HepG2 (cell line): ENCODE results near the gene KBTBD2. TPM values are rescaled to one million over a fixed set of nuclear protein-coding genes. Genes with fewer than 3 reads are reported as not detected.

ENCODE experiments used
- CCAR2 ChIP-seq: fragments of 200-400 bp; formaldehyde crosslinking; optimal IDR thresholded peaks from 2 replicates; pipeline ENCODE3; 2018; ENCODE audit warnings: low read depth, mild to moderate bottlenecking, low read length, moderate library complexity
- HDAC2 ChIP-seq: sonication (generic); formaldehyde crosslinking; IDR thresholded peaks from 2 replicates; pipeline ENCODE4 v1.4.0; 2020; ENCODE audit warnings: missing genetic modification reagents
- HDAC6 ChIP-seq: fragments of 200-600 bp; sonication (generic); IDR thresholded peaks from 2 replicates; pipeline ENCODE4 v1.7.0; 2017; ENCODE audit warnings: mild to moderate bottlenecking, antibody characterized with exemption, low read length, low read depth
- MAFG ChIP-seq: sonication (generic); formaldehyde crosslinking; IDR thresholded peaks from 2 replicates; pipeline ENCODE4 v1.5.1; 2020; ENCODE audit warnings: mild to moderate bottlenecking, missing genetic modification reagents
- MYNN ChIP-seq: sonication (generic); formaldehyde crosslinking; IDR thresholded peaks from 2 replicates; pipeline ENCODE4 v1.4.0; 2020; ENCODE audit warnings: mild to moderate bottlenecking, low read depth, missing genetic modification reagents
- SRSF9 ChIP-seq: fragments of 200-400 bp; formaldehyde crosslinking; IDR thresholded peaks from 2 replicates; pipeline ENCODE4 v1.6.1; 2018; ENCODE audit warnings: borderline replicate concordance, mild to moderate bottlenecking, low read depth, low read length; ENCODE audit not compliant: insufficient read depth, poor library complexity, severe bottlenecking
- ZFP62 ChIP-seq: sonication (generic); formaldehyde crosslinking; IDR thresholded peaks from 2 replicates; pipeline ENCODE4 v1.4.0; 2020; ENCODE audit warnings: missing genetic modification reagents
- ZNF354B ChIP-seq: sonication (generic); formaldehyde crosslinking; IDR thresholded peaks from 2 replicates; pipeline ENCODE4 v1.8.0; 2022; ENCODE audit warnings: mild to moderate bottlenecking, missing genetic modification reagents
- ZNF549 ChIP-seq: sonication (generic); formaldehyde crosslinking; IDR thresholded peaks from 2 replicates; pipeline ENCODE4 v1.5.0; 2020; ENCODE audit warnings: missing genetic modification reagents
- polyA plus RNA-seq, 8 experiments: library from polyadenylated mRNA; depleted of rRNA in 3 of 8; stranded (reverse) in 7 of 8; unstranded in 1 of 8; fragments of >200 nt; fragmentation: Illumina TruSeq in 4 of 8; extraction: Trizol in 4 of 8; gene quantifications; 2 replicates each; pipeline versions ENCODE4 v1.2.1 to v1.2.3, GENCODE V29; 2011 to 2016; ENCODE audit warnings: low read depth in 4 of 8, missing spikeins in 1 of 8, mixed read lengths in 1 of 8; ENCODE audit not compliant: insufficient read depth in 1 of 8
- total RNA-seq, 5 experiments: library from RNA; depleted of rRNA; stranded (reverse); fragments of >200 nt; fragmentation: Illumina TruSeq; extraction: Trizol; gene quantifications; 2 replicates each; pipeline ENCODE4 v1.2.3, GENCODE V29; 2016; ENCODE audit warnings: low read depth in 1 of 5
- TF ChIP-seq, protein P1 (sequence below): sonication (generic); formaldehyde crosslinking; IDR thresholded peaks from 2 replicates; pipeline ENCODE4 v1.4.0; 2020; ENCODE audit warnings: missing genetic modification reagents, borderline replicate concordance
- TF ChIP-seq, protein P2 (sequence below): sonication (generic); formaldehyde crosslinking; IDR thresholded peaks from 2 replicates; pipeline ENCODE4 v1.4.0; 2020; ENCODE audit warnings: missing genetic modification reagents
- TF ChIP-seq, protein P3 (sequence below): sonication (generic); formaldehyde crosslinking; IDR thresholded peaks from 2 replicates; pipeline ENCODE4 v1.5.1; 2020; ENCODE audit warnings: missing genetic modification reagents, mild to moderate bottlenecking, borderline replicate concordance
- TF ChIP-seq, protein P4 (sequence below): sonication (generic); formaldehyde crosslinking; IDR thresholded peaks from 2 replicates; pipeline ENCODE4 v1.4.0; 2020; ENCODE audit warnings: missing genetic modification reagents
- TF ChIP-seq, protein P5 (sequence below), 2 experiments: fragments of 450-650 bp in 1 of 2; sonication (generic) in 1 of 2; formaldehyde crosslinking; IDR thresholded peaks; 2 replicates each; pipeline versions ENCODE4 v1.5.0 to v1.8.0; 2020 to 2022; ENCODE audit warnings: mild to moderate bottlenecking in 1 of 2, missing genetic modification reagents in 1 of 2
- TF ChIP-seq, protein P6 (sequence below): sonication (generic); formaldehyde crosslinking; IDR thresholded peaks from 2 replicates; pipeline ENCODE4 v1.9.0; 2021; ENCODE audit warnings: missing genetic modification reagents, mild to moderate bottlenecking, borderline replicate concordance

KBTBD2 gene
- total and polyA plus RNA-seq, 2 of the 13 experiments (the other 11 are each of a cell fraction or from before 2014, with no cell fraction given): 24.0 to 25.2 TPM

DNA sequence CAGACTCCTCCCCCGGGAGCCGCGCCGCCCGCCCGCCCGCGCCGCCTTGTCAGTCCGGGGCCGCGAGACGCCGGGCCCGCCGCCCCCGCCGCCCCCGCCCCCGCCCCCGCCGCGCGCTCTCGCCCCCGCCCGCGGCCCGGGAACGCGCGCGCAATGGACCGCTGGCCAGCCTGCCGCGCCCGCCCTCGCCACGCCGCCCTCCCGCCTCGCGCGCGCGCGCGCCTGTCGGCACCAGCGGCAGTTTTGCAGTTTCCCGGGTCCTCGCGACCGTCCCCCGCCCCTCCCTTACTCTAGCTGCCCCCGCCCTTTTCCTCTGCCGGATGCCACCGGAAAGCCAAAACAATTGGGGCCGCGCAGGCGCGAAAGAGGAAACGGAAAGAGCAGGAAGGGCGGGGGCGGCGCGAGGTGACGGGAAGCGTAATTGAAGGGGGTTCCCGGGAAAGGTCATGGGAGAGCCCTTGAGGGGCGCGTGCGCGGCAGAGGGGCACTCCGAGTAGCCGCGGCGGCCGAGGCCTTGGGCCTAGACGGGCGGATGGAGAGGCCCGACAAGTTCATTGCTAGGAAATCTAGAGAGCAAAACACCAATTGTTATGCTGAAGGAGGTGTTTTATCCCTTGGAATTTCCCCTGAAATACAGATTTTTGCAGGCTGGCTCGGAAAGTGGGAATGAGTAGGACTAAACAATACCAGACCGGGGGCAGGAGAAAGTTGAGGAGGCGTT, 400 bp upstream of the KBTBD2 start (continued):
- TF ChIP-seq, protein P1, sequence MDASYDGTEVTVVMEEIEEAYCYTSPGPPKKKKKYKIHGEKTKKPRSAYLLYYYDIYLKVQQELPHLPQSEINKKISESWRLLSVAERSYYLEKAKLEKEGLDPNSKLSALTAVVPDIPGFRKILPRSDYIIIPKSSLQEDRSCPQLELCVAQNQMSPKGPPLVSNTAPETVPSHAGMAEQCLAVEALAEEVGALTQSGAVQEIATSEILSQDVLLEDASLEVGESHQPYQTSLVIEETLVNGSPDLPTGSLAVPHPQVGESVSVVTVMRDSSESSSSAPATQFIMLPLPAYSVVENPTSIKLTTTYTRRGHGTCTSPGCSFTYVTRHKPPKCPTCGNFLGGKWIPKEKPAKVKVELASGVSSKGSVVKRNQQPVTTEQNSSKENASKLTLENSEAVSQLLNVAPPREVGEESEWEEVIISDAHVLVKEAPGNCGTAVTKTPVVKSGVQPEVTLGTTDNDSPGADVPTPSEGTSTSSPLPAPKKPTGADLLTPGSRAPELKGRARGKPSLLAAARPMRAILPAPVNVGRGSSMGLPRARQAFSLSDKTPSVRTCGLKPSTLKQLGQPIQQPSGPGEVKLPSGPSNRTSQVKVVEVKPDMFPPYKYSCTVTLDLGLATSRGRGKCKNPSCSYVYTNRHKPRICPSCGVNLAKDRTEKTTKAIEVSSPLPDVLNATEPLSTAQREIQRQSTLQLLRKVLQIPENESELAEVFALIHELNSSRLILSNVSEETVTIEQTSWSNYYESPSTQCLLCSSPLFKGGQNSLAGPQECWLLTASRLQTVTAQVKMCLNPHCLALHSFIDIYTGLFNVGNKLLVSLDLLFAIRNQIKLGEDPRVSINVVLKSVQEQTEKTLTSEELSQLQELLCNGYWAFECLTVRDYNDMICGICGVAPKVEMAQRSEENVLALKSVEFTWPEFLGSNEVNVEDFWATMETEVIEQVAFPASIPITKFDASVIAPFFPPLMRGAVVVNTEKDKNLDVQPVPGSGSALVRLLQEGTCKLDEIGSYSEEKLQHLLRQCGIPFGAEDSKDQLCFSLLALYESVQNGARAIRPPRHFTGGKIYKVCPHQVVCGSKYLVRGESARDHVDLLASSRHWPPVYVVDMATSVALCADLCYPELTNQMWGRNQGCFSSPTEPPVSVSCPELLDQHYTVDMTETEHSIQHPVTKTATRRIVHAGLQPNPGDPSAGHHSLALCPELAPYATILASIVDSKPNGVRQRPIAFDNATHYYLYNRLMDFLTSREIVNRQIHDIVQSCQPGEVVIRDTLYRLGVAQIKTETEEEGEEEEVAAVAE (CRISPR knock-in tag): no peak
- TF ChIP-seq MAFG (CRISPR knock-in tag): no peak
- TF ChIP-seq ZNF354B: no peak
- TF ChIP-seq HDAC2: no peak; the same call in none of the 2 replicates
- no peak for TF ChIP-seq MYNN (CRISPR knock-in tag)
- TF ChIP-seq ZNF549 (CRISPR knock-in tag): no peak
- TF ChIP-seq, protein P2, sequence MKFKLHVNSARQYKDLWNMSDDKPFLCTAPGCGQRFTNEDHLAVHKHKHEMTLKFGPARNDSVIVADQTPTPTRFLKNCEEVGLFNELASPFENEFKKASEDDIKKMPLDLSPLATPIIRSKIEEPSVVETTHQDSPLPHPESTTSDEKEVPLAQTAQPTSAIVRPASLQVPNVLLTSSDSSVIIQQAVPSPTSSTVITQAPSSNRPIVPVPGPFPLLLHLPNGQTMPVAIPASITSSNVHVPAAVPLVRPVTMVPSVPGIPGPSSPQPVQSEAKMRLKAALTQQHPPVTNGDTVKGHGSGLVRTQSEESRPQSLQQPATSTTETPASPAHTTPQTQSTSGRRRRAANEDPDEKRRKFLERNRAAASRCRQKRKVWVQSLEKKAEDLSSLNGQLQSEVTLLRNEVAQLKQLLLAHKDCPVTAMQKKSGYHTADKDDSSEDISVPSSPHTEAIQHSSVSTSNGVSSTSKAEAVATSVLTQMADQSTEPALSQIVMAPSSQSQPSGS: 0 out of 2 replicates have a peak, but pooled peaks have one; percentile 29
- TF ChIP-seq, protein P3, sequence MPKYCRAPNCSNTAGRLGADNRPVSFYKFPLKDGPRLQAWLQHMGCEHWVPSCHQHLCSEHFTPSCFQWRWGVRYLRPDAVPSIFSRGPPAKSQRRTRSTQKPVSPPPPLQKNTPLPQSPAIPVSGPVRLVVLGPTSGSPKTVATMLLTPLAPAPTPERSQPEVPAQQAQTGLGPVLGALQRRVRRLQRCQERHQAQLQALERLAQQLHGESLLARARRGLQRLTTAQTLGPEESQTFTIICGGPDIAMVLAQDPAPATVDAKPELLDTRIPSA (CRISPR knock-in tag): no peak
- no peak for TF ChIP-seq HDAC6
- no peak for TF ChIP-seq CCAR2
- TF ChIP-seq, protein P4, sequence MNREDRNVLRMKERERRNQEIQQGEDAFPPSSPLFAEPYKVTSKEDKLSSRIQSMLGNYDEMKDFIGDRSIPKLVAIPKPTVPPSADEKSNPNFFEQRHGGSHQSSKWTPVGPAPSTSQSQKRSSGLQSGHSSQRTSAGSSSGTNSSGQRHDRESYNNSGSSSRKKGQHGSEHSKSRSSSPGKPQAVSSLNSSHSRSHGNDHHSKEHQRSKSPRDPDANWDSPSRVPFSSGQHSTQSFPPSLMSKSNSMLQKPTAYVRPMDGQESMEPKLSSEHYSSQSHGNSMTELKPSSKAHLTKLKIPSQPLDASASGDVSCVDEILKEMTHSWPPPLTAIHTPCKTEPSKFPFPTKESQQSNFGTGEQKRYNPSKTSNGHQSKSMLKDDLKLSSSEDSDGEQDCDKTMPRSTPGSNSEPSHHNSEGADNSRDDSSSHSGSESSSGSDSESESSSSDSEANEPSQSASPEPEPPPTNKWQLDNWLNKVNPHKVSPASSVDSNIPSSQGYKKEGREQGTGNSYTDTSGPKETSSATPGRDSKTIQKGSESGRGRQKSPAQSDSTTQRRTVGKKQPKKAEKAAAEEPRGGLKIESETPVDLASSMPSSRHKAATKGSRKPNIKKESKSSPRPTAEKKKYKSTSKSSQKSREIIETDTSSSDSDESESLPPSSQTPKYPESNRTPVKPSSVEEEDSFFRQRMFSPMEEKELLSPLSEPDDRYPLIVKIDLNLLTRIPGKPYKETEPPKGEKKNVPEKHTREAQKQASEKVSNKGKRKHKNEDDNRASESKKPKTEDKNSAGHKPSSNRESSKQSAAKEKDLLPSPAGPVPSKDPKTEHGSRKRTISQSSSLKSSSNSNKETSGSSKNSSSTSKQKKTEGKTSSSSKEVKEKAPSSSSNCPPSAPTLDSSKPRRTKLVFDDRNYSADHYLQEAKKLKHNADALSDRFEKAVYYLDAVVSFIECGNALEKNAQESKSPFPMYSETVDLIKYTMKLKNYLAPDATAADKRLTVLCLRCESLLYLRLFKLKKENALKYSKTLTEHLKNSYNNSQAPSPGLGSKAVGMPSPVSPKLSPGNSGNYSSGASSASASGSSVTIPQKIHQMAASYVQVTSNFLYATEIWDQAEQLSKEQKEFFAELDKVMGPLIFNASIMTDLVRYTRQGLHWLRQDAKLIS (CRISPR knock-in tag): no peak
- TF ChIP-seq, protein P5, sequence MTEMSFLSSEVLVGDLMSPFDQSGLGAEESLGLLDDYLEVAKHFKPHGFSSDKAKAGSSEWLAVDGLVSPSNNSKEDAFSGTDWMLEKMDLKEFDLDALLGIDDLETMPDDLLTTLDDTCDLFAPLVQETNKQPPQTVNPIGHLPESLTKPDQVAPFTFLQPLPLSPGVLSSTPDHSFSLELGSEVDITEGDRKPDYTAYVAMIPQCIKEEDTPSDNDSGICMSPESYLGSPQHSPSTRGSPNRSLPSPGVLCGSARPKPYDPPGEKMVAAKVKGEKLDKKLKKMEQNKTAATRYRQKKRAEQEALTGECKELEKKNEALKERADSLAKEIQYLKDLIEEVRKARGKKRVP (CRISPR knock-in tag; IDR thresholded peaks at IDR 0.05): no peak
- TF ChIP-seq SRSF9: no peak
- no peak for TF ChIP-seq ZFP62 (CRISPR knock-in tag)
- TF ChIP-seq, protein P6, sequence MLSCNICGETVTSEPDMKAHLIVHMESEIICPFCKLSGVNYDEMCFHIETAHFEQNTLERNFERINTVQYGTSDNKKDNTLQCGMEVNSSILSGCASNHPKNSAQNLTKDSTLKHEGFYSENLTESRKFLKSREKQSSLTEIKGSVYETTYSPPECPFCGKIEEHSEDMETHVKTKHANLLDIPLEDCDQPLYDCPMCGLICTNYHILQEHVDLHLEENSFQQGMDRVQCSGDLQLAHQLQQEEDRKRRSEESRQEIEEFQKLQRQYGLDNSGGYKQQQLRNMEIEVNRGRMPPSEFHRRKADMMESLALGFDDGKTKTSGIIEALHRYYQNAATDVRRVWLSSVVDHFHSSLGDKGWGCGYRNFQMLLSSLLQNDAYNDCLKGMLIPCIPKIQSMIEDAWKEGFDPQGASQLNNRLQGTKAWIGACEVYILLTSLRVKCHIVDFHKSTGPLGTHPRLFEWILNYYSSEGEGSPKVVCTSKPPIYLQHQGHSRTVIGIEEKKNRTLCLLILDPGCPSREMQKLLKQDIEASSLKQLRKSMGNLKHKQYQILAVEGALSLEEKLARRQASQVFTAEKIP: no peak
